ENCODE data around the gene TMCO1.
"Not testable (repeated sequence)": the region's sequence is repeated elsewhere in the genome, so short reads cannot be mapped to it uniquely, and the experiment has no call there.

TMCO1 gene

DNA sequence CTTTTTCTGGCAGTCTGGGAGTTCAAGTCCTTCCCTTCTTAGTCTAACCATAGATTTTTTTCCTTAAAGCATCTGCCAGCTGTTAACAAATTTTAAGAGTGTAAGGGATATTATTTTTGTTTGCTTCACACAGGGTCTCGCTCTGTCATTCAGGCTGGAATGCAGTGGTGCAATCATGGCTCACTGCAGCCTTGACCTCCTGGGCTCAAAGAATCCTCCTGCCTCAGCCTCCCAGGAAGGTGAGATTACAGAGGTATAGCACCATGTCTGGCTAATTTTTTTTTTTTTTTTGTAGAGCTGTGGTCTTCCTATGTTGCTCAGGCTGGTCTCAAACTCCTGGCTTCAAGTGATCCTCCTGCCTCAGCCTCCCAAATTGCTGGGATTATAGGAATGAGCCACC, 23.8 kb downstream of the TMCO1 start:
- DNase-seq: not testable (repeated sequence)

DNA sequence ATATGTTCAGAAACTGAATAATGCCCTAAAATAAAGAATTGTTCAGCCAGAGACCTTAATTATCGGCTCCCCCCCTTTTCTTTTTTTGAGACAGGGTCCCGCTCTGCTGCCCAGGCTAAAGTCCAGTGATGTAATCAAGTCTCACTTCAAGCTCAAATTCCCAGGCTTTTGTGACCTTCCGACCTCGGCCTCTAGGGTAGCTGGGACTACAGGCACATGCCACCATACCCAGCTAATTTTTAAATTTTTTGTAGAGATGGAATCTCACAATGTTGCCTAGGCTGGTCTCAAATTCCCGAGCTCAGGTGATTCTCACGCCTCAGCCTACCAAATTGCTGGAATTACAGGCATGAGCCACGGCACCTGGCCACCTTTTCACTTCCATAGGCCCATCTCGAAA, 26.5 kb downstream of the TMCO1 start:
- DNase-seq: no peak

- DNase-seq: peak; percentile 9
Observed at GRCh38 chr1:165738794-165739193, 29.9 kb downstream of the TMCO1 start.

DNA sequence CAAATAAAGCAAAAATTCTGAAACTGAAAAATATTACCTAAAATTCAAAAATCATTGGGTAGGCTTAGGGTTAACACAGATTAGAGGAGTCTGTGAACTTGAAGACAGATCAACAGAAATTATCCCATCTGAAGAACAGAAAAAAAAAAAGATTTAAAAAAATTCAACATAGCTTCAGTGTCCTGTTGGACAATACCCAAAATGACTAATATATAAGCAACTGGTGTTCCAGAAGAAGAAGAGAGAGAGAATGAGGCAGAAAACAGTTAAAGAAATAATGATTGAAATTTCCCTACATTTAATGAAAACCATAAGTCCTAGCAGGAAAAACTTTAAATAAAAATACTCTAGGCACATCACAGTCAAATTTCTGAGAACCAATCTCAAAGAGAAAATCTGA, 31.5 kb downstream of the TMCO1 start:
- no peak for DNase-seq

DNA sequence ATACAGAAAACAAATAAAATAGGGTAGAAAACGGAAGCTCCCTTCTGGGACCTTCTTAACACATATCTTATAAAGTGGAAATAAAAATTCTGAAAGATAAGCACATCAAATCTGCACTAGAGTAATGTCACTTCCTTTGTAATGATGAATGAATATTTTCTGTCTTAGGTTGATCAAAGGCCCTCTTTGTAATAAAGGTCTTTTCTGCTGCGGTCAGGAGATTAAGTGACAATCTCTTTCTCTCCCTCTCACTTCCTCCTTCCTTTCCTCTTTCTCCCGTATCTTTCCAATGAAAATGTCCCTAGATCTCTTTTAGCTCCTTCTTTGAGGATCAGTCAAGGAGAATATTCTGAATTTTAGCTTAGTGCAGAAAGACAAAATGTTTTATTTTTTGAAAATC, 33.8 kb downstream of the TMCO1 start:
- no peak for DNase-seq

DNA sequence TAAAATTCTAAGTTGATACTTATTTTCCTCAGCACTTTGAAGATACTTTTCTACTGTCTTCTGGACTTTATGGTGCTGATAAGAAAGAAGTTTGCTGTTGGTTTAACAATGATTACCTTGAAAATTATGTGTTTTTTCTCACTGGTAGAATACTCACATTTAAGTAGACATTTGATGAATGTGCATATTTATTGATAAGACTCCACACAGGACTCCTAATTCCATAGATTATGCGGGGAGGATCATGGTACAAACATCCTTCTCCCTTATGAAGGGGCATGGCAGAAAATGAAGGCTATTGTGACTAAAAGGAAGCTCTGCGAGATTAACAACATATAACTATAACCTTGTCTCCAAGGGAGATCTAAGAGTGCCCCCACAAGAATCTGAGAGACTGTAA, 41.8 kb downstream of the TMCO1 start:
- no peak for DNase-seq

- DNase-seq: no peak
Observed at GRCh38 chr1:165726169-165726568, 42.5 kb downstream of the TMCO1 start.

DNA sequence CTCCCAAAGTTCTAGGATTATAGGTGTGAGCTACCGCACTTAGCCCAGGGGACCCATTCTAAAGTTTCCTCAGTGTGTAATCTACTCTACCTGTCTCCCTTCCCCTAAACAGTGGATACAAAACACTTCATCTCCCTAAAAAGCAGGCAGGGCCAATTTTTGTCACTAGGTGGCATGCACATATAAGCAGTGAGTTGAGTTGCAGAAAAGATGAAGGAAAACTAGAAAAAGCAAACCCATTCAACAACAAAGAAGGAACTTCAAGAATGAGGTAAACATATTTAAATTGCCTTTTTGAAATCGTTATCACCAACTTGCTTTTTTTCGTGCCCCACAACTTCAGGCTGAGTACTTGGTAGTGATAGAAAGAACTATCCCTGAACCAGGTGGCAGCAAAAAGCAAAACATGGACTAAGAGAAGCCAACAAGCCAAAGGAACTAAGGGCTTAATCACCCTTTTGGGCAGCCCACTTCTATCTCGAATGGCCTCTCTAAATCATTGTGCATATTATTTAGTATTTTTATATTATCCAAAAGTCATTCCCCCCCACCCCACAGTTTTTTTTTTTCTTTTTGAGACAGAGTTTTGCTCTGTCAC, 50.7 kb downstream of the TMCO1 start:
- DNase-seq: peak; percentile 13

- DNase-seq: not testable (repeated sequence)
Observed at GRCh38 chr1:165716265-165717051, 52.2 kb downstream of the TMCO1 start.

DNA sequence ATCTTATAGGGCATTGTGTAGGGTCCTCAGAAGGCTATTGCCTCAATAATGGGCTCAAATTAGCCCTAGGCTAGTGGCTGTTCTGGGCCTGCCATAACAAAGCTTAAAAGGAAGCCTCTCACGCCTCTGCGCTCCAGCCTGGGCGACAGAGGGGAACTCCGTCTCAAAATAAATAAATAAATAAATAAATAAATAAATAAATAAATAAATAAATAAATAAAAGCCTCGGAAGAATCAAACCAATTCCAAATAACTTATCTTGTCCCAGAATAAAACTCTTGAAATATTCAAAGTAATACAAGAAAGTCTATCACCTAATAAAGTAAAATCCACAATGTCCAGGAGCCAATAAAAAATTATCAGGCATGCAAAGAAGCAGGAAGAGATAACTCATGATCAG, 55.9 kb downstream of the TMCO1 start:
- no peak for DNase-seq

- DNase-seq: no peak
Observed at GRCh38 chr1:165707984-165708706, 60.5 kb downstream of the TMCO1 start.

DNA sequence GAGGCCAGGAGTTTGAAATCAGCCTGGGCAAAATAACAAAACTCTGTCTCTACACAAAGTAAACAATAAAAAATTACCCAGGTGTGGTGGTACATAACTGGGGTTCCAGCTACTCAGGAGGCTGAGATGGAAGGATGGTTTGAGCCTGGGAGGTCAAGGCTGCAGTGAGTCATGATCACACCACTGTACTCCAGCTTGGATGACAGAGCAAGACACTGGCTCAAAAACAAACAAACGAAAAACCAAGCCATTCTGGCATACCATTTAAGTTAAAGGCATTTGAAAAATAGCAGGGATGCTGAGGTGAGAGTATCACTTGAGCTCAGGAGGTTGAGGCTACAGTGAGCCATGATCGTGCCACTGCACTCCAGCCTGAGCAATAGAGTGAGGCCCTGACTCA, 65.0 kb downstream of the TMCO1 start:
- no peak for DNase-seq

GRCh38 chr1:165701922-165702321, 66.7 kb downstream of the TMCO1 start:
- DNase-seq: not testable (repeated sequence)

DNA sequence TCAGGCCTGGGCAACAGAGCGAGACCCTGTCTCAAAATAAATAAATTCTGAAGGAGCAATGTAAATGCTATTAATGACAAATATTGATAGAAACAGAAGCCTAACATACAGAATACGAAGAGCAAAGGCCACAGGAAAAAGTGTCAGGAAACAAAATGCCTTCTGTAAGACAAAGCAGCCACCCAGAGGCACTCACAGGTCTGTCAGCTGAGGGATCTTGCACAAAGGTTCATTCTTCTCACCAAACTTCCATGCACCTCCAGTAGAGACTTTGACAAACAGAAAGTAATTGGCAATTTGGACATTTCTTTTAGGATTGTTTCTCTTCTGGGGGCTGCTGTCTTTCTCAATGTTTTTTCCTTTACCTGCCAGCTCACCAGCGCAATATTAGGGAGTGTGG, 69.1 kb downstream of the TMCO1 start:
- no peak for DNase-seq

DNA sequence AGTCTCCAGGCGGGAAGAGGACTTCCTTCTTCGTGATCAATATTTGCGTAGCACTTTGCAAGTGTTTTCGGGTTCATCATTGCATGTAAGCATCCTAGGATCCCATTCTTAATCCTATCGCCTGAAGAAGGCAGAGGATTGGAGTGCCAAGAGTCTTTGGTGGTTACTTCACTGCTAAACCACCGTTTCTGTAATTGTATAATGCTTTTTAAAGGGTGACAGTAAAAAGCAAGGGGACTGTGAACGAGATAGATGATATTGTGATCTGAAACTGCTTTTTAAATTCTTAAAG, 70.0 kb downstream of the TMCO1 start:
- no peak for DNase-seq

GRCh38 chr1:165697881-165698760, 70.5 kb downstream of the TMCO1 start, which contains the start of gene ALDH9A1:
TSS of gene ALDH9A1 (minus strand) at chr1:165698562. CDS start at chr1:165698558, 4 bp downstream.
- peak; percentile 86 for DNase-seq

- DNase-seq: no peak
Observed at GRCh38 chr1:165697491-165697880, 71.2 kb downstream of the TMCO1 start.

- DNase-seq: no peak
Observed at GRCh38 chr1:165696625-165697100, 72.0 kb downstream of the TMCO1 start.

DNA sequence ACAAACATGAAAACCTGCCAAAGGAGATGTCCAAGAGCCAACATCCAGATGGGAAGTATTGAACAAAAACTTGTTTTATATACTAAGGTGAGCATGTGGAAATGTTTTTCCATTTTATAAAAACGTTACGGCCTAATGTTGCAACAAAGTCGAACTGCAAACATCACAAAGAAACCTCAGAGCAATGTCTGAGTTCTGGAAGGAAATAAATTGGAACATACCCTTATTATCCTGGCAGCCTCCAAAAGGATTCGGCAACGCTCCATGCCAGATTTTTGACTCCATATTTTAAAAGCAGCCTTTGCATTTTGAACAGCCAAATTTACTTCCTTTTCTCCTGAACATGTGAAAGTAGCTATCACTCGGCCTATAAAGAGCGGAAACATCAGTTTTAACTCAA, 73.6 kb downstream of the TMCO1 start:
- no peak for DNase-seq

- no peak for DNase-seq
Observed at GRCh38 chr1:165688046-165688445, 80.6 kb downstream of the TMCO1 start.

DNA sequence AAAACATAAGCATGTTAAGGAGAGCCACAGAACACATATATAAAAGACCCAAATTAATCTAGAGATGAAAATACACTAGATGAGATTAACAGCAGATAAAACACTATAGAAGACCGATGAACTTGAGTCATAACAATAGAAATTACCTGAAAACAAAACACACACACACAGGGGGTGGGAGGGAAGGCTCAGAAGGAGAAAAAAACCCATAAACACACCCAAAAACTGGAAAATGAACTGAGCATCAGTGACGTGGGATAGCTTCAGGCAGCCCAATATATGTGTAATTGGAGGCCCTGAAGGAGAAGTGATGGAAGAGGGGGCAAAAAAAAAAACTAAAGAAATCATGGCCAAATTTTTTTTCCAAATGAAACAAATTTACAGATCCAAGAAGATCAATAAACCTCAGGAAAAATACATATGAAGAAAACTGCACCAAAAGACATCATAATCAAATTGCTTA, 81.7 kb downstream of the TMCO1 start:
- DNase-seq: no peak

DNA sequence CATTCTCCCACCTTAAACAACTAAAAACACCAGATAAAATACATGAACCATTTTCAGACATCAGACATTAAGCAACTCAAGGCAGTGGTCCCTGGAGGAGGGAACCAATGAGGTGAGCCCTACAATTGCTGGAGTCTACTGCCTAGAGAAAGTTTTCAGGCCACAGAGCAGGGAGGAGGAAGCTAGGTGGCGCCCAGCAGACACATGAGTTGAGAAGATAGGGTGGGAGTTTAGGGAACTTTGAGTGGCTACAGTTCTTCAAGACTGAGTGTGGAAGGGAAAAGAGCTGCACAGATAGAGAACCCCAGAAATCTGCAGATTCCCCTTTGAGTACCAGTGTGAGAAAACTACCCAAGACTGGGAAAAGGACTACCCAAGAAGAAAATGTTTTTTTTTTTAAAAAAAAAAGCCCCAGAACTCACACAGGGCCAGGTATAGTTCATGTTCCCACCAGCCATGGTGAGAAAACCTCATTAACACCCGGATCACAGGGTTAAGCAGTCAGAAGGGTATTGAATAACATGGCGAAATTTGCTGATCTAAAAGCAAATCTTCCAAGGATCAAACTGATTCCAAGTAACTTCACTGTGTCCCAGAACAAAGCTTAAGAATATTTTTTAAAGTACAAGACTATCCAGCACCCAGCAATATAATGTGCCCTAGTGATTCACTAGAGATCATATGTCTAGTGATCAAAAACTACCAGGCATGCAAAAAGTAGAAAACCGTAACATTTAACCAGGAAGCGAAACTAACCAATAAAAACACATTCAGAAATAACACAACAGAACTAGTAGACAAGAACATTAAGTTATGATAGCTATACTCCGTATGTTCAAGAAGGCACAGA, 82.3 kb downstream of the TMCO1 start:
- DNase-seq: no peak

All from NCI-H2107 (cell line).